ENCODE measurements around the gene CACNG5.

Gene CACNG5

DNA sequence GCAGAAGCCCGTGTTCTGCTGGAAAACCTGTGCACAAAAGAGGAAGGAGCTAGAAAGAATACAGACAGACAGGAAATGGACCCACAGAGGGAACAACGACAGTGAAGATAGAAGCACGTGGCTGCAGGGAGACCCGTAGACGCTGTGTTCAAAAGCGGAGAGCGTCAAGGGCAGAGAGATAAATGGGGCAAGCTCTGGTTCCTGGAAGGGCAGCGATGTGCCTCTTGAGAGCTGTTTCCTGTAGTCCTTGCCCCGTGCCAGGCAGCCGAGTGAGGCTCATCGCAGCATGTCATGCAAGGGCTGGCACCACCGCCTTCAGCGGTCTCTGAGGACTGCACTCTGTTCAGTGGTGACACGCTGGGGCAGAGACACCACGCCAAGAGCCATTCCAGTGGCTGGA lies 43.6 kb upstream of the CACNG5 start:
- TF ChIP-seq CTCF (IDR thresholded peaks at IDR 0.05; ENCODE audit: extremely low read depth, insufficient read depth, missing control alignments) = no peak
- DNase-seq (ENCODE audit: low spot score) = no peak
- in situ Hi-C loops (cut with MboI; ENCODE audit: low pct_unique_long_range_greater_than_20kb, low sequenced_read_pairs, unreplicated experiment) = no loop called here

- DNase-seq (ENCODE audit: low spot score) = no peak
- in situ Hi-C loops (cut with MboI; ENCODE audit: low pct_unique_long_range_greater_than_20kb, low sequenced_read_pairs, unreplicated experiment) = no loop called here
- TF ChIP-seq CTCF (IDR thresholded peaks at IDR 0.05; ENCODE audit: extremely low read depth, insufficient read depth, missing control alignments) = no peak
Observed at GRCh38 chr17:66793814-66794213, 41.1 kb upstream of the CACNG5 start.

- no peak for DNase-seq (ENCODE audit: low spot score)
- no peak for TF ChIP-seq CTCF (IDR thresholded peaks at IDR 0.05; ENCODE audit: extremely low read depth, insufficient read depth, missing control alignments)
- in situ Hi-C loops (cut with MboI; ENCODE audit: low pct_unique_long_range_greater_than_20kb, low sequenced_read_pairs, unreplicated experiment) = no loop called here
Observed at GRCh38 chr17:66795486-66795885, 39.4 kb upstream of the CACNG5 start.

- in situ Hi-C loops (cut with MboI; ENCODE audit: low pct_unique_long_range_greater_than_20kb, low sequenced_read_pairs, unreplicated experiment) = no loop called here
- no peak for DNase-seq (ENCODE audit: low spot score)
- TF ChIP-seq CTCF (IDR thresholded peaks at IDR 0.05; ENCODE audit: extremely low read depth, insufficient read depth, missing control alignments) = no peak
Observed at GRCh38 chr17:66799849-66800537, 34.9 kb upstream of the CACNG5 start.

DNA sequence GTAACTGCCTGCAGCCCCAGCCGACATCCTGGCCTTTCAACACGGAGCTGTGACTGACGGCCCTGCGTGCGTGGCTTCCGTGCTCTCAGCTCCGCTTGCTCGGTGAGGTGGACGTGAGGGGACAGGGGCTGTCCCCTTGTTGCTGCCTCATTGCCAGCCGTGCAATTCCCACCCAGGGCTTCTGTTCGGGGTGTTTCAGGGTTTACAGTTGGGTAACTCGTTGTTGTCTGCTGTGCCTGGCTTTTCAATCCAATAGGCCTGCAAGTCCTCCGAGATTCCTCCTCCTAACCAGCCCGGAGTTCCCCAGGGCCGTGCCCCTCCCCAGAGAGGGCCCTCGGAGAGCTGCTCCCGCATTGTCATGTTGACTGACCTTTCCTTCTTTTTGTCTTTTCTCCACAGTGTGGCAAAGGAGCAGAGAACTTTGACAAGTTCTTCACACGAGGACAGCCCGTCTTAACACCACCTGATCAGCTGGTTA lies 31.4 kb upstream of the CACNG5 start:
- TF ChIP-seq CTCF (IDR thresholded peaks at IDR 0.05; ENCODE audit: extremely low read depth, insufficient read depth, missing control alignments) = no peak
- no peak for DNase-seq (ENCODE audit: low spot score)
- in situ Hi-C loops (cut with MboI; ENCODE audit: low pct_unique_long_range_greater_than_20kb, low sequenced_read_pairs, unreplicated experiment) = no loop called here

DNA sequence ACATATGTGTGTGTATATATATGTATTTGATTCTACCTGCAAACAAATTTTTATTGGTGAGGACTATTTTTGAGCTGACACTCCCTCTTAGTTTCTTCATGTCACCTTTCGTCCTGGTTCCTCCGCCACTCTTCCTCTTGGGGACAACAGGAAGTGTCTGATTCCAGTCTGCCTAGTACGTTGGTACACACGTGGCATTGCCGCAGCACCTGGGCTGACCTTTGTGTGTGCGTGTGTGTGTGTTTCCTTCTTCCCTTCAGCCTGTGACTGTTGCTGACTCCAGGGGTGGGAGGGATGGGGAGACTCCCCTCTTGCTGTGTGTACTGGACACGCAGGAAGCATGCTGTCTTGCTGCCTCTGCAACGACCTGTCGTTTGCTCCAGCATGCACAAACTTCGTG lies 29.4 kb upstream of the CACNG5 start:
- in situ Hi-C loops (cut with MboI; ENCODE audit: low pct_unique_long_range_greater_than_20kb, low sequenced_read_pairs, unreplicated experiment) = no loop called here
- no peak for TF ChIP-seq CTCF (IDR thresholded peaks at IDR 0.05; ENCODE audit: extremely low read depth, insufficient read depth, missing control alignments)

More for the DNA sequence above, 29.4 kb upstream of the CACNG5 start:
- no peak for DNase-seq (ENCODE audit: low spot score)

Measured in GM13977 (cell line).